Mucosa of stomach (tissue), 1 donor: ENCODE data around the gene LAMC2.

Experiments used
- H3K27me3 ChIP-seq: one replicate; pipeline ENCODE4 v1.7.0; 2013; ENCODE audit warnings: mild to moderate bottlenecking, low read length; ENCODE audit not compliant: control insufficient read depth, insufficient read depth
- H3K36me3 ChIP-seq: one replicate; pipeline ENCODE4 v1.7.0; 2013; ENCODE audit warnings: low read length; ENCODE audit not compliant: control insufficient read depth, insufficient read depth
- H3K4me1 ChIP-seq: one replicate; pipeline ENCODE4 v1.7.0; 2013; ENCODE audit warnings: mild to moderate bottlenecking, low read length; ENCODE audit not compliant: control insufficient read depth, insufficient read depth
- H3K4me3 ChIP-seq: one replicate; pipeline ENCODE4 v1.7.0; 2013; ENCODE audit warnings: low read length
- H3K9ac ChIP-seq: one replicate; pipeline ENCODE4 v1.7.0; 2013; ENCODE audit warnings: mild to moderate bottlenecking, low read length, moderate library complexity
- H3K9me3 ChIP-seq: one replicate; pipeline ENCODE4 v1.7.0; 2013; ENCODE audit warnings: mild to moderate bottlenecking, low read length, moderate library complexity; ENCODE audit not compliant: control insufficient read depth
- donor health status: Pancreatic carcinoma.

LAMC2 gene

DNA sequence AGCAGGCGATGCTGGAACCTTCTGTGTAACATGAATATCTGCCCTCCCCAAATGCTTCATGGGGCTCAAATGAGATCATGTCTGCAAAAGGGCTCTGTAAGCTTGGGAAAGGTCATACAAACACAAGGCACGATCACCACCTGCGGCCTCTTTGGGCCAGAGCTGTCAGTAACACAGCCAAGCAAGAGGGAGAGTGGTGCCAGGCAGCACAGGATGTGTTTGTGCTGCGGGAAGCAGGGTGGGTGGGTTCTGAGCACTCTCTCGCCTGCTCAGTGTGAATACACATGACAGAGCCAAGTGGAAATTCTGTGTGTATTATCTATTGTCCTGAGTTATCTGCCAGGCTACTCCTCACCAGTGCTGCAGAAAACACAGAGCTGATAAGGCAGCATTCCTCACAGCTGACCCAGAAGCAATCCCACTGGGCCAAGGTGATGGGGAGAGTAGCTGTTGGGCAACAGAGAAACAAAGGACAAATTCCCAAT lies 101.2 kb downstream of the LAMC2 start:
- Histone ChIP-seq H3K4me3 (no peak overlapping the region), H3K27me3 (no peaks in the 10 kb centered on the region), H3K36me3 (no peaks in the 10 kb centered on the region), H3K9me3 (no peaks in the 10 kb centered on the region), H3K9ac (no peak overlapping the region), H3K4me1 (no peaks in the 10 kb centered on the region)

- Histone ChIP-seq H3K36me3 (no peaks in the 10 kb centered on the region), H3K4me3 (no peak overlapping the region), H3K9ac (no peak overlapping the region), H3K9me3 (no peaks in the 10 kb centered on the region), H3K4me1 (no peaks in the 10 kb centered on the region), H3K27me3 (no peaks in the 10 kb centered on the region)
Observed at GRCh38 chr1:183288583-183288982, 102.5 kb downstream of the LAMC2 start.

- Histone ChIP-seq H3K9ac (no peak overlapping the region), H3K4me3 (no peak overlapping the region), H3K27me3 (no peaks in the 10 kb centered on the region), H3K9me3 (no peaks in the 10 kb centered on the region), H3K4me1 (no peaks in the 10 kb centered on the region), H3K36me3 (no peaks in the 10 kb centered on the region)
Observed at GRCh38 chr1:183289051-183289496, 103.0 kb downstream of the LAMC2 start.

DNA sequence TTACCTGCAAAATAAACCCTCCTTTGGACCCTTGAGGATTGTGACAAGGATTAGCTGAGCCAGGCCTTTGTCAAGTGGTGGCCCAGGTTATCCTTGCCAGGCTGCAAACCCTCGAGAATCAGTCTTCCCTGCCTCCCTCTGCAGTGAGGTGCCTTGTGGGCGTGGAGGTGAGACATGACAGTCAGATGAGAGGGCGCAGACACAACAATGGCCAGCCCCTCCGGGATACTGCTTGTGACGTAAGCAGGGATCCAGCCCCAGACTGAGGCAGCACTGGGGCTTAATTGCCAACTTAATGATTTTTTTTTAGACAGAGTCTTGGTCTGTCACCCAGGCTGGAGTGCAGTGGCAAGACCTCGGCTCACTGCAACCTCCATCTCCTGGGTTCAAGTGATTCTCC lies 104.6 kb downstream of the LAMC2 start:
- Histone ChIP-seq H3K9me3 (no peaks in the 10 kb centered on the region), H3K27me3 (no peaks in the 10 kb centered on the region), H3K4me3 (no peak overlapping the region), H3K36me3 (no peaks in the 10 kb centered on the region), H3K9ac (no peak overlapping the region), H3K4me1 (no peaks in the 10 kb centered on the region)

- Histone ChIP-seq H3K27me3 (no peaks in the 10 kb centered on the region), H3K4me3 (no peak overlapping the region), H3K36me3 (no peaks in the 10 kb centered on the region), H3K9me3 (no peaks in the 10 kb centered on the region), H3K4me1 (no peaks in the 10 kb centered on the region), H3K9ac (no peak overlapping the region)
Observed at GRCh38 chr1:183291216-183291762, 105.2 kb downstream of the LAMC2 start.

DNA sequence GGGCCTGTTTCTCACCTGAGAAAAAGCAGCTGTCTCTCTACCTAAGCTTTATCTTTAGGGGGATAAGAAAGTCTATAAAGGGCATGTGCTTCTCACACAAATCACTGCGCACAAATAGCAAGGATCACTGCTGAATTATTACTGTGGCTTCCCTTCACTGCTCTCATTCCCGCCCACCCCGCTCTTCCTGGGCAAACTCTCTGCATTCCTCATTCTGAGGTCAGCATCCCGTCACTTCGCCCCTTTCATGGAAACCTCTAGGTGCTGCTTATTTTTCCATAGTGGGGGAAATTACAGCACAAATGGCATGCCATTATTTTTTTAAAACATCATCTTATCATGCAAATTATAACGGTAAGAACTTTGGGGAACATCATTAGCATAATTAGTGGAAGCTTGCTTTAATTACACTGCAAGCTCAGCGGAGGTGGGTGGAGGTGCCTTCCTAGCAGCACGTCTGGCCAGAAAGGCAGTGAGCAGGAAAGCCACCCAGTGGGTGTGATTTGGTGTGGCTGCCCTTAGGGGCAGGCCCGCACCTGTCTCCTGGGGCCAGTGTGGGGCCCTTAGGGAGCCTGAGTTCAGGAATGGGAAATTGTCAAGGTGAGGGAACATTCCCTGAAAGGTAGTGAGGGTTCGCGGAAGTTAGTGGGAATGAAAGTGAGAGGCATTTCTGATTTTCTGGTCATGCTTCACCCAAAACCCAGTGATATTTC lies 105.9 kb downstream of the LAMC2 start:
- Histone ChIP-seq H3K36me3 (no peaks in the 10 kb centered on the region), H3K9ac (no peak overlapping the region), H3K4me1 (no peaks in the 10 kb centered on the region), H3K9me3 (no peaks in the 10 kb centered on the region), H3K4me3 (no peak overlapping the region), H3K27me3 (no peaks in the 10 kb centered on the region)

DNA sequence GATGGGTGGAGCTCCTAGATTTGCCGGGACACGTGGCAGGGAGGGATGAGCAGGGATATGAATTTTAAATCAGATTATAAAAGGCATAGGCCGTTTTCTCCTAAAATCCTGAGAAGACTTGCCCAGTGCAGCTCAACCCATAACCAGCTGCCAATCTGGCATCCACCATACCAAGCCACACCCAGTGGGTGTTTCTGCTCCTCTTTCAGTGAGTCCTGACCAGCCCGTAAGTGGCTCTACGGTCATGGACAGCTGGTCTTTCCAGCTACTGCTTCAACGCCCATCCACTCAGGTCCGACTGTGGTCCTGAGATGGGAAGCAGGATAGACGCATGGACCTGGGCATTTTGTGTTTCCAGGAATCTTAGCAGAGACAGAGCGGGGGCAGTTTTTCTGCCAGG lies 107.2 kb downstream of the LAMC2 start:
- Histone ChIP-seq H3K9ac (no peak overlapping the region), H3K4me3 (no peak overlapping the region), H3K36me3 (no peaks in the 10 kb centered on the region), H3K4me1 (no peaks in the 10 kb centered on the region), H3K27me3 (no peaks in the 10 kb centered on the region), H3K9me3 (no peaks in the 10 kb centered on the region)

GRCh38 chr1:183293876-183294275 lies 107.8 kb downstream of the LAMC2 start:
- Histone ChIP-seq H3K9ac (no peak overlapping the region), H3K27me3 (no peaks in the 10 kb centered on the region), H3K36me3 (no peaks in the 10 kb centered on the region), H3K4me3 (no peak overlapping the region), H3K4me1 (no peaks in the 10 kb centered on the region), H3K9me3 (no peaks in the 10 kb centered on the region)
